SHP77 treated with DMSO at 0.1 percent for 48 hours (cell line): ENCODE data around the gene OXTR.
A peak's percentile ranks its signal among the peaks of the same experiment; 100 is the strongest.

ENCODE experiments used
- DNase-seq: peaks from one replicate; lab custom pipeline; 2025; lab: John Stamatoyannopoulos, UW

OXTR gene

GRCh38 chr3:8769088-8769822 lies at the start of gene OXTR:
Gene OXTR, minus strand, starts transcription at chr3:8769613. Its CDS starts 1,426 bp downstream, at chr3:8768187.
- peak; percentile 63 for DNase-seq

DNA sequence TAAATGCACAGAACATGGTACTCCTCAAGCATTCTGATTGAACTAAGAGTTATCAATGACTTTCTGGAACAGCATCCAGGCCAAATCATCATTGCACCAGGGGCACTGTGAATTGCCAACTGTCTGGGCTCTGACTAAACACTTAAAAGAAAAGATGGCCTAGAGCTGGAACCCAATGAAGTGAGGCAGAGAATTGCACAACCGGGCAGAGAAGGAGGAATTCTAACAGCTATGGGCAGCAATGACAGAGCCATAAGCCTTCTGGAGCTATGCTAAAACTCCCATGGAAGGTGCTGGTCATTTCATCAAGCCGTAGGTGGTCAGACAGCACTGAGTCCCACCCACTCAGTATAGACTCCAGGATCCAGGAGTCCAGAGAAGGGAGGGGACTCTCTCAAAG lies 48.1 kb upstream of the OXTR start:
- DNase-seq = no peak

- DNase-seq = no peak
These were observed 46.7 kb upstream of the OXTR start for GRCh38 chr3:8816106-8816505.

GRCh38 chr3:8813411-8813810 lies 44.0 kb upstream of the OXTR start:
- DNase-seq = no peak

DNA sequence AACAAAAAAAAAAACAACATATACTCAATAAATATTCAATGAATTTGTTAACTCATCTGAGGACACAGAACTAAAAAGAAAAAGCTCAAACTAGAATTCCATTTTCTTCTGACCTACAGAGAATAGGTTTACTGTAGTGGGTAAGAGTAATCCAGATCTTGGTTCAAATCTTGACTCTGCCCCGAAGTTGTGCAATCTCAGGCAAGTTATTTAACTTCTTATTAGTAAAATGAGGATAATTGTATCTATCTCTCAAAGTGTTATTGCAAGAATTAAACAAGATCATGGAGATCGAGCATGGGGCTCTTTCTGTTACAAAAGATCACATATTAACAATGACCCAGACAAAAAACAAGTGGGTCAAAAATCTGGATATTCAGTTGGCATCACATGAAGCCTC lies 41.1 kb upstream of the OXTR start:
- no peak for DNase-seq

DNA sequence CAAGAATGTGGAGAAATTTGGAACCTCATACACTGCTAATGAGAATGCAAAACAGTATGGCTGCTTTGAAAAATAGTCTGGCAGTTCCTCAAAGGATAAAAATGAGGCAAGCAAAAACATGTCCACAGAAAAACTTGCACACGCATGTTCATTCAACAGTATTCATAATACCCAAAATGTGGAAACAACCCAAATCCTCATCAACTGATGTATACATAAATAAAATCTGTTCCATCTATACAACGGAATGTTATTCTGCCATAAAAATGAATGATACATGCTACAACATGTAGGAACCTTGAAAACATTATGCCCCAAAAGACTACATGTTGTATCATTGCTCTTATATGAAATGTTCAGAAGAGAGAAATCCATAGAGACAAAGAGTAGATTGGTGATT lies 36.4 kb upstream of the OXTR start:
- DNase-seq = no peak

- no peak for DNase-seq
These were observed 32.8 kb upstream of the OXTR start for GRCh38 chr3:8802256-8802655.

GRCh38 chr3:8800016-8800415 lies 30.6 kb upstream of the OXTR start:
- DNase-seq = no peak

GRCh38 chr3:8794247-8794646 lies 24.8 kb upstream of the OXTR start:
- no peak for DNase-seq

GRCh38 chr3:8793242-8793641 lies 23.8 kb upstream of the OXTR start:
- no peak for DNase-seq

- no peak for DNase-seq
These were observed 21.1 kb upstream of the OXTR start for GRCh38 chr3:8790529-8790928.

DNA sequence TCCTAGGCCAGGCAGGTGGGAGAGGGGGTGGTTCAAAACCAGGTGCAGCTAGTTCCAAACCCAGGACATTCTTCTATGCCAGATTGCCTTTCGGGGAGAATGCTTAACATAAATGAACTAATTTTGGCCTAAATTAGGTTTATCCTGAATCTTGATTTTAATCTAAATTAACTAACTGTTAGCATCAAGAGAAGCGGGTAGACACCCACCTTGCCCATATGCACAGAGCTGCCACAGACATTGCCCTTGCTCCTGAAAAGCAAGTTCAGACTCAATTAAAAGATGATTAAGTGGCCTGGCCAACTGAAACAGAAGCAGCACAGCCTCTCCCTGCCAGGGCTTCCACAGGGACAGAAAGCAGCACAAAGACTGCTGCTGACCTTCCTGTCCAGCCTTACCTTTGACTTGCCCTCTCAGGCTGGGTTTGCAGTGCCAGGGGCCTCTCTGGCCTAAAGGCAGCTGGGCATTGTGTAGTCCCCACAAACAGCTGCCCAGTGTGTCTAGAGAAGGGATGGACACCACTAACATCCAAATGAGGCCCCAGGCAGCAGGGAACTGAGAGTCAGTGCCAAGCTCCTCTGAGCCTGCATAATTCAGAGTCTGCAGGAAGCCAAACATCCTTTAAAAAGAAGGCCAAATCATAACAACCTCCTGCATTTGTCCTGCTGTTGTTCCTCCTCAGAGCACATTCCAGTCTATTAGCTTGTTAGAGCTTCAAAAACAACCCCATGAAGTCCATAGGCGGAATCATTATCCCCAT lies 15.4 kb upstream of the OXTR start:
- DNase-seq = no peak

DNA sequence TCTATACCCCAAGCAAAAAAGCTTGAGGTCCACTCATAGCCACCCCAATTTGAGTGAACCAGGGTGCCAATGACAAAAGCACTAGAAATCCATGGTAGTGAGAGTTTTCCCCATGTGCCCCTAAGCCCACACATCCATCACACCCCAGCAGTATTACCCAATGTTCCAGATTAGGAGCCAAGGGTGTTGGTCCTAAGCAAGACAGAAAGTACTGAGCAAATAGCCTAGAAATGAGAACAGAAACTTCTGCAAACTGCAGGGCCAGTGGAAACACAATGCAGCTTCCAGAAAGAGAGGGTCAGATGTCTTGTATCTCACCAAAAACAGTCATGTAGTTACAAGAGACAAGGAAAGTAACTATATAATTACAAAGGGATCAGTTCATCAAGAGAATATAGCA lies 10.9 kb upstream of the OXTR start:
- DNase-seq = no peak

- no peak for DNase-seq
These were observed 9.1 kb upstream of the OXTR start for GRCh38 chr3:8778475-8778874.

DNA sequence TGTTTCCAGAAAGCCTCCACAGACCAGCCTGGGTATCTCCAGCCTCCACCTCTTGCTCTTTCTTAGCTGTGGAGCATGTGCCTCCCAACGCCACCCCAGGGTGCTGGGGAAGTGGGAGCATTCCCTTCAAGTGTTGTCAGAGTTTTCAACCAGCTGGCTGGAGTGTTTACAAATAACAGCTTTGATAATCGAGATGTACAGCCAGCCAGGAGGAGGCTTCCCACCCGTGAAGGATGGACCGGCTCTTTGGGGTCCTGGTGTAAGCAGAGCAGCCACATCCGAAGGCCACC lies 8.5 kb upstream of the OXTR start:
- DNase-seq = no peak

DNA sequence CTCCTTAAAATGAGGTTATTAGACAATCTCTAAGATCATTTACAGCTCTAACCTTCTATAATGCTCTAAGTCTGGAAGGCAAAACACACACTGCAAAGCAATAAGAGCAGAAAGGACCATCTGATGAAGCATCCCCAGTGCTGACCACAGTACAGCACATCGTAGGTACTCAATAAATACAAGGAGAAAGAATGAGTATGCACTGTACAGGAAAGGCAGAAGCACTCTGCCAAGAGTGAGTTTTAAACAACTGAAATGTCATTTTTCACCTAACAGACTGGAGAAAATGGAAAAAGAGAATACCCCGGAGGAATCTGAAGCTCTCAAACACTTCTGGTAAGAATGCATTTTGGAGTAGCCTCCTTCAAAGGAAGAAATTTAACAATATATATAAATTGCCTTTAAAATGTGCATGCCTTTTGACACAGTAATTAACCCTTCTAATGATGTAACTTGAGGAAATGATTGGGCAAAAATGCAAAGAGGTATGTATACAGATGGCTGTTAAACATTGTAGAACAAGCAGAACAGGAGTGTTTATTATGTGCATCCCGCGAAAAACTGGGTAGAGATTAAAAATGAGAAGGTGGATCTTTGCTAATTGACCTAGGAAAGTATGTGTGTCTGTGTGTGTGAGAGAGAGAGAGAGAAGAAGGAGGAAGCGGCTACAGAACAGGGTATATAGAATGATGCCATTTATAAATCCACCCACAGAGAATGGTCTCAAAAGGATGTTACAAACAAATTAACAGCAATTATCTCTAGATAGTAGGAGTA lies 8.0 kb upstream of the OXTR start:
- no peak for DNase-seq

- no peak for DNase-seq
These were observed 7.0 kb upstream of the OXTR start for GRCh38 chr3:8776406-8776805.

DNA sequence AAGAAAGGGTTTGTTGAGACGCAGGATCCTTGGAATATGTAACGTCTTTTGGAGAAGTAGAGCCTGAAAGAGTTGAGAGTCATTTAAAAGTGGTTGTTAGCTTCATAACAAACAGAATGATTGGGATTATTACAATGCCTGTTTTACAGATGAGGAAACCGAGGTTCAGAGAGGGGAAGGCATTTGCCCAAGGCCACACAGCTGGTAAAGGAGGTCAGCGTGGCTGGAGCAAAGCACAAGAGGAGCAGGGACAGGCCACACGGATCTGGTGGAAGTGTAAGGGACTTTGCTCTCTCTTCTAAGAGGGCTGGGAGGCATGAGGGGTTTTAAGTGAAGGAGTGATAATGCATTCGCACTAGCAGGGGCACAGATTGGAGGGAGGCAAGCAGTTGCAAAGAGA lies 6.2 kb upstream of the OXTR start:
- no peak for DNase-seq

DNA sequence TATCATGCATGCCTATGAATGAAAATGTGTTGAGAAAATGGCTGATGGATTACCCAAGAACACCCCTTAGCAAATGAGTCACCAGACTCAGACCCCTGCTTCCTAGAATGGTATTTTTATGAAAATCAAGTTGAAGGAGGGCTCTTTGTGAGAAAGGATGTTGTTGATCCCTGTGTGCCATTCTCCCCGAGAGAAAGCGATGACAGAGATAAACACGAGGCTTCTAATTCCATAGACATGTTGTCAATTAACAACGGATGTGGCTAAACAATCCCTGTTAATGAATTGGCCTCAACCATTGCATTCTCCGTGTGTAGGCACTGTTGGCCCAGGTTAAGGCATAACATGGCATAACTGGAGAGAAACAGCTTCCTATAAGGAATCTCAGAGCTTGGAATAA lies 5.8 kb upstream of the OXTR start:
- no peak for DNase-seq

DNA sequence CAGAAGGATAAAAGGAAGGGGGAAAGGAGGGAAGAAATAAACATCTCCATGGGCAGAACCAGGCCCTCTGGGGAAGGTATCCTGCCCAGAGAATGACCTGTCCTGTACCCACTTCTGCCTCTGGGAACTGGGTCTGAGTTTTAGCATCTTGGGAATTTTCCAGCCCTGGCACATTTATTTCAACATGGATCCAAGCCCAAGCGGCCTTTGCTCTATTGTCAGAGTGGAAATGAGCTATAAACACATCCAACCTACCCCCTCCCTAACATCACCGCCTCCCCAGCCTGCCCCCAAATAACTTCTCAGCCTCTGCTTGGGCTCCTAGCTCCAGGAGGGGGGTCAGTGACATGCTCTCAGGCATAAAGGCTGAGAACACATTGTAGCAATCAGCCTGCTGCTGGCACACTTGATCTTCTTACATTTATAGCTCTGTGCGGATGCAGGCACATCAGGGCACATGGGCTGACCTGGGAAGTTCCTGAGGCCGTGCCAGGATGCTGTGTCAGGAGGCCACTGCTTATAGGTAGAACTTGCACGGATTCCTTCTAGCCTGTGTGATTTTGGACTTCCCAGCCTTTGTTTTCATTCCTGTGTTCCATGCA lies 4.6 kb upstream of the OXTR start:
- no peak for DNase-seq

GRCh38 chr3:8768364-8769087 lies 887 bp downstream of the OXTR start:
- DNase-seq = no peak
